ENCODE results near the gene PDE1A.

- TF ChIP-seq RAD21 (CRISPR knock-in tag; IDR thresholded peaks at IDR 0.05), result no peak
- TF ChIP-seq ZSCAN30 (CRISPR knock-in tag; IDR thresholded peaks at IDR 0.05), result no peak
- no peak for TF ChIP-seq ZBTB42 (CRISPR knock-in tag; IDR thresholded peaks at IDR 0.05)
- TF ChIP-seq, protein P1, sequence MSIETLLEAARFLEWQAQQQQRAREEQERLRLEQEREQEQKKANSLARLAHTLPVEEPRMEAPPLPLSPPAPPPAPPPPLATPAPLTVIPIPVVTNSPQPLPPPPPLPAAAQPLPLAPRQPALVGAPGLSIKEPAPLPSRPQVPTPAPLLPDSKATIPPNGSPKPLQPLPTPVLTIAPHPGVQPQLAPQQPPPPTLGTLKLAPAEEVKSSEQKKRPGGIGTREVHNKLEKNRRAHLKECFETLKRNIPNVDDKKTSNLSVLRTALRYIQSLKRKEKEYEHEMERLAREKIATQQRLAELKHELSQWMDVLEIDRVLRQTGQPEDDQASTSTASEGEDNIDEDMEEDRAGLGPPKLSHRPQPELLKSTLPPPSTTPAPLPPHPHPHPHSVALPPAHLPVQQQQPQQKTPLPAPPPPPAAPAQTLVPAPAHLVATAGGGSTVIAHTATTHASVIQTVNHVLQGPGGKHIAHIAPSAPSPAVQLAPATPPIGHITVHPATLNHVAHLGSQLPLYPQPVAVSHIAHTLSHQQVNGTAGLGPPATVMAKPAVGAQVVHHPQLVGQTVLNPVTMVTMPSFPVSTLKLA (IDR thresholded peaks at IDR 0.05), result no peak
- TF ChIP-seq, protein P2, sequence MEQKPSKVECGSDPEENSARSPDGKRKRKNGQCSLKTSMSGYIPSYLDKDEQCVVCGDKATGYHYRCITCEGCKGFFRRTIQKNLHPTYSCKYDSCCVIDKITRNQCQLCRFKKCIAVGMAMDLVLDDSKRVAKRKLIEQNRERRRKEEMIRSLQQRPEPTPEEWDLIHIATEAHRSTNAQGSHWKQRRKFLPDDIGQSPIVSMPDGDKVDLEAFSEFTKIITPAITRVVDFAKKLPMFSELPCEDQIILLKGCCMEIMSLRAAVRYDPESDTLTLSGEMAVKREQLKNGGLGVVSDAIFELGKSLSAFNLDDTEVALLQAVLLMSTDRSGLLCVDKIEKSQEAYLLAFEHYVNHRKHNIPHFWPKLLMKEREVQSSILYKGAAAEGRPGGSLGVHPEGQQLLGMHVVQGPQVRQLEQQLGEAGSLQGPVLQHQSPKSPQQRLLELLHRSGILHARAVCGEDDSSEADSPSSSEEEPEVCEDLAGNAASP (CRISPR knock-in tag; IDR thresholded peaks at IDR 0.05; ENCODE audit: borderline replicate concordance), result no peak
- TF ChIP-seq ZFX (CRISPR knock-in tag; IDR thresholded peaks at IDR 0.05; ENCODE audit: low read depth), result no peak
- no peak for TF ChIP-seq SRF (IDR thresholded peaks at IDR 0.05; ENCODE audit: low read depth, low read length)
- no peak for TF ChIP-seq ZNF460 (CRISPR knock-in tag; IDR thresholded peaks at IDR 0.05; ENCODE audit: borderline replicate concordance)
- TF ChIP-seq MAFK (conservative IDR thresholded peaks at IDR 0.05 in 1 of 2, IDR thresholded peaks at IDR 0.05 in 1 of 2; ENCODE audit: low read length in 2 of 2), result no peak
- no peak for TF ChIP-seq NBN (conservative IDR thresholded peaks at IDR 0.05)
- TF ChIP-seq JUN (CRISPR knock-in tag; IDR thresholded peaks at IDR 0.05), result no peak
These were observed 66.7 kb downstream of the PDE1A start for GRCh38 chr2:182359990-182360662.

Data from HepG2 (cell line).